NCI-H146 treated with DMSO at 0.1 percent for 48 hours (cell line): ENCODE data around the gene WDR17.

Experiments
- DNase-seq: peaks from one replicate; lab custom pipeline; 2025; ENCODE audit not compliant: unreplicated experiment; lab: John Stamatoyannopoulos, UW

The WDR17 gene

GRCh38 chr4:176065435-176066291, at the start of gene WDR17:
Gene WDR17, plus strand, starts transcription at chr4:176065841. Its CDS starts 45,740 bp downstream, at chr4:176111581.
- peak; percentile 74 for DNase-seq

GRCh38 chr4:176016601-176017000, 49.0 kb upstream of the WDR17 start:
- no peak for DNase-seq

DNA sequence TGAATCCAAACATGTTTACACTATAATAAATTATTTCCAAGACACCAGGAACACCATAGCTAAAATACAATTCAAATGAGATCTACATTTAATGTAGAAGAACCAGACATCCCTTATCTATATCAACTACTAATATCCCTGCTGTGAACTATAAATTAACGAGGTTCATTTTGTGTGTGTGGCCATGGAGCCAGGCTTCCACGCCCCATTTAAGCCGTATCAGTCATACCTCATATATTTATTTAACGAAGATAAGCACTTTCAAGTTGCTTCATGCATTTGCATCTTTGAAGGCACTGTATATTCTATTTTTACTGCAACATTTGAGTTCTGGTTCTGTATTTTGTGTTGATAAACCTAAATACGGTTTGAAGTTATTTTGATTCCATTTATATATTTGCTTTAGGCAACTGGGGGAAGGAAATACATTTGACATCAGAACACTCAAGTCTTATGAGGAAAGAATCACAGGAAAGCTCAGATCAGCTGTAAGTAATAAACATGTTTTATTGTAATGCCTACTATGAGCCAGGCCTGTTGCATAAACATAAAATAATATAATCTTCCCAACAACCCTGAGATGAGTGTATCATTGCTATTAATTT, 45.1 kb upstream of the WDR17 start:
- no peak for DNase-seq

- DNase-seq: no peak
Observed at GRCh38 chr4:176030391-176030790, 35.2 kb upstream of the WDR17 start.

DNA sequence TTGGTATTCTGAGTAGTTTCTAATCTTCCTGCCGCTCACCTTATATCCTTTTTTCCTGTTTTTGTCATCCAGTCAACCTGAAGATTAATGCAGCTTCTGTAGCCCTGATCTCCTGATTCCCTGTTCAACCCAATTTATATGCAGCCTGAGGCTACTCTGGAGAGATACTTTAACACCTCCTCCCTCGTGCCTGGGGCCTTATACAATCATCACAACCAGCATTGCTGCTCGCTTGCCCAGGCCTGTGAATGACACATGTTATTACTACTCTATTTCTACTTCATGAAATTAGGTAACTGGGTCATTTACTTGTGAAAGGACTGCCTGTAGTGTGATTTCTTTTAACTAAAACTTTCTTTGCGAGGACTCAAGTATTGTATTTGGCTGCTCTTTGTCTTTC, 33.7 kb upstream of the WDR17 start:
- no peak for DNase-seq

- DNase-seq: no peak
Observed at GRCh38 chr4:176032454-176032853, 33.2 kb upstream of the WDR17 start.

DNA sequence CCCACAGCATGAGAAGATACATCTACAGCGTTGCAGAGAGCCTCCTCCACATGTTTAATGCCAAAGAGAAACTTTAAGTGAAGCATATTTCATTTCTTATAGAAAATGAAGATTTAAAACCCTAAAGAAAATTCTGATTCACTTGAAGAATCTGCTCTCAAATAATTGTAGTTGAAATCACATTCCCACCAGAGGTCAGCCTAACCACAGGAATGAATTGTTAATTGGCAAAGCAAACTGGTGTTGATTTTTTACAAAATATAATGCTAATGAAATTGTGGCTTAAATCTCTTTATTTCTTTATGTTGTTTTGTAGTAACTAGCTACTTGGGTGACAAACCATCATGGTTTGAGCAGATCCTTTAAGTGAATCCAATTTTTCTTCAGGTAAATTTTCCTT, 31.1 kb upstream of the WDR17 start:
- DNase-seq: no peak

DNA sequence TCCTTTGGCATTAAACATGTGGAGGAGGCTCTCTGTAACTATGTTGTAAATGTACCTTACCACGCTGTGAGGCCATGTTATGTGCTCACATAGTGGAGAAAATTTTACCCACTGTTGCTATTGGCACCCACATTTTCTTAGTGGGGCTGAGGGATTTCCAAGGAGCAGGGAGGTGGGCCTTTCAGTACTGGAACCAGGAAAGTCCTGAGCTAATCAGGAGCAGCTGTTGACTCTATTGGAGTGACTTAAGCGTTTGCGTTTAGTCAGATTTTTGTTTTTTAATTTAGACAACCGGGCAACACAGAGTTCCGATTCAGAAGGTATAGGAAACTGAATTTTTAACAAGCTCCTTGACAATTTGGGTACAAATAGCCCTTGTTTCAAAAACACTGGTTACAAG, 30.7 kb upstream of the WDR17 start:
- no peak for DNase-seq

DNA sequence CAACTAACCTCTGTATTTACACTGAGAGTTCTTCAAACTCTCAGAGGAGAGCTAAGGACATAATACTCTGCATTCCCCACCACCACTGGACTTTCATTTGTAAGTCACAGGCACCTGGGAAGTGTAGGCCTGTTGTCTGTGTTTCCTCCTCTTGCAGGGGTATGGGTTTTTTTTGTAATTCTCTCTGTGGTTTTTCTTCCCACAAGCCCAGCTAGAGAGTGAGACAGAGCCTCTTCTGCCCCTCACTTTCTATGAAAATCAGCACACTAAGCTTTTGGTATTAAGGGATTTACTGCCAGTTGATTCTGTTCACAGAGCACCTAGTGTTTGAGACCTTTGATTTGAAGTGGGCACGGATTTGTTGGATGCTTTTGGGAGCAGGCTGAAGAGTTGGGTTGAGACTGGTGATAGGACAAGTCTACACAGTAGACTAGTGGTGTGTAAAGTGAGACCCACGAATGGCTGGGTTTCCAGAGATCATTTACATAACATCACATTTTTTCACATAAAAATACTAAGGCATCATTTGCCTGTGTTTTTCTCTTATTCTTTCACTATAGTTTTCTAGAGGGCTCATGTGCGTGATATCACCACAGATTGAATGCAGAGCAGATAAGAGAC, 28.9 kb upstream of the WDR17 start:
- DNase-seq: no peak

DNA sequence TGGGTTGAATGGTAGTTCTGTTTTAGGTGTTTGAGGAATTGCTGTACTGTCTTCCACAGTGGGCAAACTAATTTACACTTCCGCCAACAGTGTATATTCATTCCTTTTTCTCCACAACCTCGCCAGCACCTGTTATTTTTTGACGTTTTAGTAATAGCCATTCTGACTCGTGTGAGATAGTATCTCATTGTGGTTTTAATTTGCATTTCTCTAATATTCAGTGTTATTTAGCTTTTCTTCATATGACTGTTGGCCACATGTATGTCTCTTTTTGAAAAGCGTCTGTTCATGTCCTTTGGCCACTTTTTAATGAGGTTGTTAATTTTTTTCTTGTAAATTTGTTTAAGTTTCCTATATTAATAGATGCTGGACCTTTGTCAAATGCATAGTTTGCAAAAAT, 26.9 kb upstream of the WDR17 start:
- no peak for DNase-seq

GRCh38 chr4:176042195-176042594, 23.4 kb upstream of the WDR17 start:
- no peak for DNase-seq

DNA sequence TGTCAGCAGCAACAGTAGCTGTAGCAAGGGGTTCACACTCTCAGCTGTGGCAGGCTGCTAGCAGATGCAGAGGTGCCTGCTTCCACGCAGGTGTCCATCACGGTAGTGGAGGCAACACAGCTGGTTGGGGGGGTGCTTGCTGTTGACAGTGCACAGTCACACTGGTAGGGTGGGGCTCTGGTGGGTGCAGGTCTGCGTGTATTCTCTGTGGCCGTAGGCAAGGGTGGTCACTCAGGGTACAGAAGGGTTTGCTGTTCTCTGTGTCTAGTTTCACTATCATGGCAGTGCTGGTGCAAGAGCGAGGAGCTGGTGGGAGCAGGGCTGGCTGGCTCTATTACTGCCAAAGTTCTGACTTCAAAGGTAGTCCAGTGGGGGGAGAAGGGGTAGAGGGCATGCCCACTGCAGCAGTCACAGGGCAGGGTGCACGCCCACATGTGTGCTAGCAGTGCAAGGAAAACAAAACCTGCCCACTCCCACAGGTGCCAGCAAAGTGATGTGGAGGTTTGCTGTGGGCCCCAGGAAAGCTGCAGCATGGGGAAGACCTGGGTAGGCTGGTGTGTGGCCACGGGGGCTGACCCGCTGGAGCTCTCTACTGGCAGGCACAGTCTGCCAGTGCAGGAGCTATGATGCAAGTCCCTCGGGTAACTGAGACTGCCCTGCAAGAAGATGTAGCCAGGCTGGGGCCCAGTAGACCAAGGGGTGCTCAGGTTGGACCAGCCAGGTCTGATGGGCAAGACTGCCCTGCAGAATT, 21.6 kb upstream of the WDR17 start:
- DNase-seq: no peak

DNA sequence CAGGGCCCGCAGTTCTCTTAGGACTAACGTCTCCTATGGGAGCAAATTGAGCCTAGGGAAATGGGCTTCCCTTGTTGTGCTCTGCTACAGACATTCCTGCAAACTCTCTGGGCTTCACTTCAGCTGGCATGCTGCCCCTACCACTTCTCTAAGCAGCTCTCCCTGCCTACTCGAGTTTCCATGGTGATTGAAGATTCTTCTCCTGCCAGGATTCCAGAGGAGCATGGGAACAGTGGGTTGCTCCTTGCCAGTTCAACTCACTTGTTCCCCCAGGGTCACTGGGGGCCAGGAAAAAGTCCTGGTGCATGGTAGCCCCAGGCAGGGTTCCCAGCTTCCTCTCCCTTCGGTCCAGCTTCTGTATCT, 21.1 kb upstream of the WDR17 start:
- no peak for DNase-seq

DNA sequence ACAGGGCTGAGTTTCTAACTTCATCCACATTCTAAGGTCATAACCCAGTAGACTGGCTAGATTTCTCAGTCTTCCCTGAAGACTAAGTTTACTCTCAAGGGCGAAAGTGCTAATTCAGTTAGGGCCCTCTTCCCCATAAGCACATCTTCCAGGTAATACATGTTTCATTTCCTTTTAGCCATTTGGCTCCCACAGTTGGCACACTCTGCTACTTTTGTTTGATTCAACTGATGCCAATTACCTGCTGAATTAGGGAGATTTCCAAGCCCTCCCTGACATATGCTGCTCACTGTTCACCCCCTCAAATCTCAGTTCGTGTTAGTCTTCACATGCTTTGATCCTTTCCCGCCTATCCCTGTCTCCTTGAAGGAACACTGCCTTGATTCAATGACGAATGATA, 17.0 kb upstream of the WDR17 start:
- DNase-seq: no peak

- DNase-seq: no peak
Observed at GRCh38 chr4:176052744-176053143, 12.9 kb upstream of the WDR17 start.

GRCh38 chr4:176053785-176054184, 11.9 kb upstream of the WDR17 start:
- DNase-seq: no peak

GRCh38 chr4:176054942-176055341, 10.7 kb upstream of the WDR17 start:
- DNase-seq: no peak

- no peak for DNase-seq
Observed at GRCh38 chr4:176063718-176064117, 1.9 kb upstream of the WDR17 start.

DNA sequence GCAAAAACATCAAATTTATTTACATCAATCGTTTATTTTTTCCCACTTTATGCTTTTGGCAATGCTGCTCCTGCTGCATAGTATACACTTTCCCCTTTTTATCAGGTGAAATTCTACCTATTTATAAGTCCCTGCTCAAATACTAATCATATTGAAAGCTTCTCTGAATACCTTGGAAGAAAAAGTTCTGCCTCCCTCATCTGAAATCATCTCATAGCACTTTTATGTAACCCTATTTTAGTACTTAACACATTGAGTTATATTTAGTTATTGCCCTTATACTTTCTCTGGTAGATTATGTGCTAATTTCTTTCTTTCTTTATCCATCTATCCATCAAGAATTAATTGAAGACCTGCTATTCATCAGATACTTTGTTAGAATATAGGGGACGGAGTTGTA, 1.1 kb upstream of the WDR17 start:
- DNase-seq: no peak

GRCh38 chr4:176066757-176067156, 1.1 kb downstream of the WDR17 start:
- DNase-seq: no peak

GRCh38 chr4:176077561-176077960, 11.9 kb downstream of the WDR17 start:
- no peak for DNase-seq

- no peak for DNase-seq
Observed at GRCh38 chr4:176084769-176085168, 19.1 kb downstream of the WDR17 start.
